Endothelial cell of umbilical vein (primary cell): ENCODE data around the gene SYCP1. TPM values are rescaled to one million over a fixed set of nuclear protein-coding genes. Genes with fewer than 3 reads are reported as not detected.

Source experiments
- BruUV-seq: library from RNA; stranded (reverse); fragments of 400-500 nt; replicated peaks from 2 replicates; lab custom pipeline; 2021; lab: Mats Ljungman, UMichigan
- CTCF ChIA-PET: fragments of 300-600, 350-600 bp; sonication (Branson Sonifier 250); formaldehyde crosslinking; loops from one replicate; lab custom pipeline; 2021; ENCODE audit warnings: antibody characterized with exemption, inconsistent platforms; lab: Charles Lee
- POLR2A ChIA-PET: fragments of 300-600, 350-600 bp; sonication (Branson Sonifier 250); formaldehyde crosslinking; loops from one replicate; lab custom pipeline; 2021; ENCODE audit warnings: antibody characterized with exemption, inconsistent platforms; lab: Charles Lee
- DNase-seq: peaks from one replicate; pipeline ENCODE4 v3.0.0-alpha.2; 2011; ENCODE audit warnings: low read depth, low spot score
- FAIRE-seq: peaks from 2 replicates; lab custom pipeline; 2011; peaks lifted over from hg19 to GRCh38; lab: Jason Lieb, UNC
- H2AFZ ChIP-seq: 2 replicates; pipeline ENCODE4 v1.6.0; 2012; ENCODE audit warnings: low read depth, low read length, control low read depth, inconsistent platforms
- H3K27ac ChIP-seq: 2 replicates; pipeline ENCODE4 v1.5.1; 2011; ENCODE audit warnings: low read depth, mild to moderate bottlenecking, control low read depth, low read length, moderate library complexity; ENCODE audit not compliant: insufficient read depth
- H3K27me3 ChIP-seq, 2 experiments: 2 replicates each; pipeline versions ENCODE4 v1.6.0 to v1.6.1; 2011; ENCODE audit warnings: low read length in 2 of 2, mixed read lengths in 1 of 2; ENCODE audit not compliant: control insufficient read depth in 2 of 2, insufficient read depth in 2 of 2
- H3K36me3 ChIP-seq, 2 experiments: 2 replicates in 1 of 2; 3 replicates in 1 of 2; pipeline ENCODE4 v1.5.1; 2011; ENCODE audit warnings: low read length in 2 of 2, mild to moderate bottlenecking in 1 of 2, moderate library complexity in 1 of 2; ENCODE audit not compliant: control insufficient read depth in 2 of 2, insufficient read depth in 2 of 2; ENCODE audit errors: extremely low read depth in 1 of 2
- H3K4me1 ChIP-seq: 3 replicates; pipeline ENCODE4 v1.5.1; 2011; ENCODE audit warnings: mild to moderate bottlenecking, low read length; ENCODE audit not compliant: control insufficient read depth, insufficient read depth; ENCODE audit errors: extremely low read depth
- H3K4me2 ChIP-seq: 2 replicates; pipeline ENCODE4 v1.6.1; 2011; ENCODE audit warnings: low read length, control low read depth, mixed read lengths; ENCODE audit not compliant: insufficient read depth
- H3K4me3 ChIP-seq, 3 experiments: fragments of 200-600 bp in 1 of 3; sonication (generic), shearing (Covaris generic) in 1 of 3; replicated peaks in 1 of 3; 2 replicates each; pipeline ENCODE4 v1.5.1; 2011 to 2016; ENCODE audit warnings: control low read depth in 3 of 3, low read length in 3 of 3, mild to moderate bottlenecking in 2 of 3, inconsistent platforms in 1 of 3, low read depth in 1 of 3, moderate library complexity in 1 of 3; ENCODE audit not compliant: insufficient read depth in 1 of 3
- H3K79me2 ChIP-seq: 2 replicates; pipeline ENCODE4 v1.6.0; 2012; ENCODE audit warnings: low read length, inconsistent platforms; ENCODE audit not compliant: control insufficient read depth, insufficient read depth
- H3K9ac ChIP-seq: replicated peaks from 2 replicates; pipeline ENCODE3; 2011; ENCODE audit warnings: low read length, control low read depth; ENCODE audit not compliant: insufficient read depth; ENCODE audit errors: extremely low read depth
- H3K9me1 ChIP-seq: replicated peaks from 3 replicates; pipeline ENCODE4 v1.6.0; 2011; ENCODE audit warnings: mild to moderate bottlenecking, low read length; ENCODE audit not compliant: control insufficient read depth, insufficient read depth; ENCODE audit errors: extremely low read depth
- H3K9me3 ChIP-seq: replicated peaks from 2 replicates; pipeline ENCODE4 v1.5.1; 2012; ENCODE audit warnings: low read length, inconsistent platforms; ENCODE audit not compliant: control insufficient read depth, insufficient read depth
- H4K20me1 ChIP-seq: replicated peaks from 2 replicates; pipeline ENCODE3; 2011; ENCODE audit warnings: mild to moderate bottlenecking, low read length; ENCODE audit not compliant: control insufficient read depth, insufficient read depth; ENCODE audit errors: extremely low read depth
- CTCF ChIP-seq, 2 donors: IDR thresholded peaks; 1 replicate in 1 of 2; 2 replicates in 1 of 2; pipeline ENCODE4 v1.5.1; 2011; ENCODE audit warnings: low read length in 2 of 2, mild to moderate bottlenecking in 2 of 2, moderate library complexity in 2 of 2, control low read depth in 1 of 2, inconsistent platforms in 1 of 2, low read depth in 1 of 2; ENCODE audit not compliant: insufficient read depth in 1 of 2; ENCODE audit errors: extremely low read depth in 1 of 2
- EZH2 ChIP-seq: IDR thresholded peaks from 2 replicates; pipeline ENCODE4 v1.6.1; 2012; ENCODE audit warnings: borderline replicate concordance, low read depth, mild to moderate bottlenecking, moderate library complexity, low read length, inconsistent platforms; ENCODE audit not compliant: severe bottlenecking
- FOS ChIP-seq: IDR thresholded peaks from 2 replicates; pipeline ENCODE4 v1.6.1; 2011; ENCODE audit warnings: mild to moderate bottlenecking, low read length, moderate library complexity, borderline replicate concordance; ENCODE audit not compliant: insufficient read depth
- GATA2 ChIP-seq: IDR thresholded peaks from 2 replicates; pipeline ENCODE4 v1.7.0; 2011; ENCODE audit warnings: low read depth, mild to moderate bottlenecking, moderate library complexity, mixed read lengths, low read length; ENCODE audit not compliant: insufficient read length, insufficient read depth
- JUN ChIP-seq: IDR thresholded peaks from 2 replicates; pipeline ENCODE4 v1.6.1; 2011; ENCODE audit warnings: borderline replicate concordance, low read depth; ENCODE audit not compliant: insufficient read length, insufficient read depth
- MAX ChIP-seq: IDR thresholded peaks from 2 replicates; pipeline ENCODE4 v1.6.1; 2011; ENCODE audit not compliant: insufficient read depth, insufficient read length
- MYC ChIP-seq: IDR thresholded peaks from one replicate; pipeline ENCODE4 v1.6.1; 2011; ENCODE audit warnings: mild to moderate bottlenecking, low read depth, low read length
- POLR2A ChIP-seq: IDR thresholded peaks from 2 replicates; pipeline ENCODE4 v1.6.1; 2012; ENCODE audit warnings: low read depth, mild to moderate bottlenecking, control low read depth, low read length
- POLR2AphosphoS5 ChIP-seq: IDR thresholded peaks from 2 replicates; pipeline ENCODE4 v1.6.1; 2012; ENCODE audit warnings: low read depth, mild to moderate bottlenecking, control low read depth, low read length, moderate library complexity; ENCODE audit not compliant: insufficient read depth
- dilution Hi-C: fragments of 300-500 bp; cut with MboI; formaldehyde crosslinking; loops from one replicate; pipeline ENCODE4 v1.15.0; 2019; ENCODE audit warnings: low sequenced_read_pairs; ENCODE audit not compliant: extremely low pct_ligation_motif_present
- intact Hi-C: fragments of 100-400 bp; cut with micrococcal nuclease; formaldehyde crosslinking; loops from one replicate; pipeline ENCODE4 v1.10.0; 2022
- polyA plus RNA-seq, 4 experiments: library from polyadenylated mRNA; depleted of rRNA in 3 of 4; stranded (reverse) in 3 of 4; unstranded in 1 of 4; fragments of >200 nt; gene quantifications; 2 replicates each; pipeline versions ENCODE4 v1.2.1 to v1.2.3, GENCODE V29; 2011 to 2012; ENCODE audit warnings: missing spikeins in 1 of 4
- total RNA-seq: library from RNA; stranded (reverse); gene quantifications from 2 replicates; pipeline ENCODE4 v1.2.3, GENCODE V29; 2021

The SYCP1 gene
- total and polyA plus RNA-seq, 2 donors (not counting 3 experiments of a cell fraction or from before 2014, with no cell fraction given): not detected

DNA sequence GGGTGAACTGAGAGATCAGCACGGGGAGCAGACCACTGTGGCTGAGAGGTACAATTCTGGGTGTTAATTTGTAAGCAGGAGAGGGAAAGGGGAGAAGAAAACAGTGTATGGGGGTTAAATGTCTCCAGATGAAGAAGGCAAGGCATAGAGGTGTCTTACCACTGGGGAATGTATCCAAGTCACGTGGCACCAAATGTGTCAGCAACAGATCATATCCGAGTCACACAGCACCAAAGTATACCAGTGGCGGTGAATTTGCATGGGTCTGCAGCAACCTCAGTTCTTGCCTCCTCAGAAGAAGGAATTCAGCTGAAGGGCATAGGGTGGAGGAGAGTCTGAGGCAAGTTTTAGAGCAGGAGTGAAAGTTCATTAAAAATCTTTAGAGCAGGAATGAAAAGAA lies 21.2 kb upstream of the SYCP1 start:
- Histone ChIP-seq H4K20me1 (no peaks in the 10 kb centered on the region), H3K4me2 (no peak overlapping the region), H3K79me2 (no peaks in the 10 kb centered on the region), H3K27ac (no peak overlapping the region), H3K9ac (no peak overlapping the region), H3K9me1 (no peaks in the 10 kb centered on the region), H3K36me3 (no peaks in the 10 kb centered on the region), H2AFZ (no peak overlapping the region), H3K4me1 (no peaks in the 10 kb centered on the region), H3K27me3 (peaks cover 0 to 7% of the 10 kb centered on the region in 2 experiments), H3K9me3 (no peaks in the 10 kb centered on the region), H3K4me3 (no peak overlapping the region)
- dilution Hi-C loops (no loop called here), intact Hi-C loops (no loop called here)
- ChIA-PET POLR2A (no interaction called here), CTCF (no interaction called here)
- DNase-seq (no peak), FAIRE-seq (no peak)
- no TSS peak for BruUV-seq
- TF ChIP-seq CTCF (IDR thresholded peaks at IDR 0.05; ENCODE audit: extremely low read depth in 1 of 2, insufficient read depth in 1 of 2, low read depth in 1 of 2, low read length in 2 of 2) (no peak), FOS (no peak), POLR2A (no peak), GATA2 (no peak), EZH2 (no peak), MAX (no peak), POLR2AphosphoS5 (no peak), MYC (no peak), JUN (no peak)
